Lower leg skin (tissue), 4 donors: ENCODE data around the gene LILRA2. TPM values are rescaled to one million over a fixed set of nuclear protein-coding genes. Genes with fewer than 3 reads are reported as not detected.
"Not testable (repeated sequence)": the region's sequence is repeated elsewhere in the genome, so short reads cannot be mapped to it uniquely, and the experiment has no call there.

Source experiments
- DNase-seq, 2 donors: peaks; one replicate each; pipeline ENCODE4 v3.0.0-alpha.2; 2019; ENCODE audit warnings: low spot score in 2 of 2
- H3K4me3 ChIP-seq: fragments of 200-600 bp; sonication (generic); 2 replicates; pipeline ENCODE4 v1.5.1; 2017; ENCODE audit warnings: mild to moderate bottlenecking, low read depth; ENCODE audit not compliant: poor library complexity, severe bottlenecking
- CTCF ChIP-seq, 3 donors: fragments of 450-650 bp; IDR thresholded peaks; one replicate each; pipeline ENCODE4 v1.5.1; 2016; ENCODE audit warnings: antibody characterized with exemption in 3 of 3, mild to moderate bottlenecking in 3 of 3, moderate library complexity in 2 of 3
- POLR2A ChIP-seq, 2 donors: fragments of 450-650 bp; IDR thresholded peaks; one replicate each; pipeline ENCODE4 v1.6.1; 2016 to 2017; ENCODE audit warnings: antibody characterized with exemption in 2 of 2, mild to moderate bottlenecking in 1 of 2, moderate library complexity in 1 of 2
- WGBS, 2 donors: methylation state at CpG; one replicate each; pipeline ENCODE4 v1.1.5; 2018; 5-methylcytosine and 5-hydroxymethylcytosine counted together
- intact Hi-C: fragments of 100-400 bp; cut with DNase I; formaldehyde crosslinking; loops from one replicate; pipeline ENCODE4 v1.15.0; 2023; ENCODE audit warnings: low total_unique reads
- total RNA-seq, 4 donors: library from RNA; depleted of rRNA; stranded (reverse); fragments of >200 nt; gene quantifications; one replicate each; pipeline ENCODE4 v1.1.0, GENCODE V29; 2016

The LILRA2 gene
- total RNA-seq, 4 donors from 2014 or later: 0.17 to 1.8 (median 0.93) TPM; not detected in 1

DNA sequence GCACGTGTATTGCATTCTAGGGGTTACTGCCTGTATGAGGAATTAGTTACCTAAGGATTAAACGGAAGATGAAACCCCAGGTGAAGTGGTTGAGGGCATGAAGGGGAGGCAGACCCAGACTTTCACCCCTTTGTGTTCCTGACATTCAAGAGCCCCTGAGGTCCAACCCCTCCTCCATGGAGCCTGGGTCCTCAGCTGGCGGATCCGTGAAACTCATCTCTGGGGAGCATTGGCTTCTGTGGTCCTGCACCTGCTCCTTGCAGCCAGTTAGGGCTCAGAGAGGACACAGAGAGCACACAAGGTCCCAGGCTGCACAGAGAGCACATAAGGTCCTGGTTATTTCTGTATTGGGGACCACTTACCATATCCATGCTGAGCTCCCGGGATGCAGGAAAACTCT, 12.8 kb downstream of the LILRA2 start:
- no peak overlapping the region for H3K4me3 ChIP-seq
- DNase-seq: peak in 1 of 2 donors; percentile 36
- TF ChIP-seq CTCF (IDR thresholded peaks at IDR 0.05) (no peak), POLR2A (IDR thresholded peaks at IDR 0.05) (no peak)
- intact Hi-C loops: no loop called here
- WGBS, 2 donors: 73 to 80% methylated on average over 5 of the region's 5 CpGs

- WGBS, 2 donors: 66 to 72% methylated on average over 7 of the region's 7 CpGs
- DNase-seq: peak in 1 of 2 donors; percentile 71
- TF ChIP-seq POLR2A (IDR thresholded peaks at IDR 0.05) (no peak), CTCF (IDR thresholded peaks at IDR 0.05) (no peak)
- H3K4me3 ChIP-seq: no peak overlapping the region
- intact Hi-C loops: no loop called here
These were observed 13.4 kb downstream of the LILRA2 start for GRCh38 chr19:54587026-54587425.

- peak in 1 of 2 donors; percentile 49 for DNase-seq
- intact Hi-C loops, H3K4me3 ChIP-seq: not testable (repeated sequence)
- WGBS, 2 donors: 58 to 73% methylated on average over 6 of the region's 6 CpGs
These were observed 19.9 kb downstream of the LILRA2 start, which contains the start of gene LILRA1 for GRCh38 chr19:54593445-54593844. TSS of gene LILRA1 (plus strand) at chr19:54593632. CDS start at chr19:54594245, 613 bp downstream.

GRCh38 chr19:54593931-54594626, 20.5 kb downstream of the LILRA2 start:
- intact Hi-C loops, H3K4me3 ChIP-seq: not testable (repeated sequence)
- WGBS, 2 donors: 44 to 68% methylated on average over 6 to 9 of the region's 9 CpGs
- peak in 1 of 2 donors; percentile 54 for DNase-seq

DNA sequence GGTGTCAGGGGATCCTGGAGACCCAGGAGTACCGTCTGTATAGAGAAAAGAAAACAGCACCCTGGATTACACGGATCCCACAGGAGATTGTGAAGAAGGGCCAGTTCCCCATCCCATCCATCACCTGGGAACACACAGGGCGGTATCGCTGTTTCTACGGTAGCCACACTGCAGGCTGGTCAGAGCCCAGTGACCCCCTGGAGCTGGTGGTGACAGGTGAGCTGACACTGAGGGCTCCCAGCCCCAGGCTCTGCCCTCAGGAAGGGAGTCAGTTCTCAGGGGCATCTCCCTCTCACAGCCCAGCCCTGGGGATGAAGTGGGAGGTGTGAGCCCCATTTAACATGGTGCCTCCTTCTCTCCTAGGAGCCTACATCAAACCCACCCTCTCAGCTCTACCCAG, 21.1 kb downstream of the LILRA2 start:
- intact Hi-C loops: no loop called here
- peak in 1 of 2 donors; percentile 17 for DNase-seq
- H3K4me3 ChIP-seq: no peak overlapping the region
- TF ChIP-seq CTCF (IDR thresholded peaks at IDR 0.05): no peak
- no peak for TF ChIP-seq POLR2A (IDR thresholded peaks at IDR 0.05)
- 89 to 95% methylated on average over 5 of the region's 5 CpGs for WGBS, 2 donors

DNA sequence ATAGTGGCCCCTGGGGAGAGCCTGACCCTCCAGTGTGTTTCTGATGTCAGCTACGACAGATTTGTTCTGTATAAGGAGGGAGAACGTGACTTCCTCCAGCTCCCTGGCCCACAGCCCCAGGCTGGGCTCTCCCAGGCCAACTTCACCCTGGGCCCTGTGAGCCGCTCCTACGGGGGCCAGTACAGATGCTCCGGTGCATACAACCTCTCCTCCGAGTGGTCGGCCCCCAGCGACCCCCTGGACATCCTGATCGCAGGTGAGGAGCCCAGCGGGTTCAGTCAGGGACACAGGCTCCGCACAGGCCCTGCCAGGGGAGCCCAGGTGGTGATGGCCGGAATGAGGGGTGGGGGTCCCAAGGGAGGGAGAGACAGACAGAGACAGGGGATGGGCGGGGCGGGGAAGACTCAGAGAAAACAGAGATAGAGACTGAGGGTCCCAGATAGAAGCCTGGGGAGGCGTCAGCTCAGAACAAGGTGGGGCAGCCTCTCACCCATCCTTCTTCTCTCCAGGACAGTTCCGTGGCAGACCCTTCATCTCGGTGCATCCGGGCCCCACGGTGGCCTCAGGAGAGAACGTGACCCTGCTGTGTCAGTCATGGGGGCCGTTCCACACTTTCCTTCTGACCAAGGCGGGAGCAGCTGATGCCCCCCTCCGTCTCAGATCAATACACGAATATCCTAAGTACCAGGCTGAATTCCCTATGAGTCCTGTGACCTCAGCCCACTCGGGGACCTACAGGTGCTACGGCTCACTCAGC, 22.3 kb downstream of the LILRA2 start:
- WGBS, 2 donors: 85 to 89% methylated on average over 26 of the region's 26 CpGs
- H3K4me3 ChIP-seq, intact Hi-C loops: not testable (repeated sequence)
- DNase-seq: peak in 1 of 2 donors; percentile 23

DNA sequence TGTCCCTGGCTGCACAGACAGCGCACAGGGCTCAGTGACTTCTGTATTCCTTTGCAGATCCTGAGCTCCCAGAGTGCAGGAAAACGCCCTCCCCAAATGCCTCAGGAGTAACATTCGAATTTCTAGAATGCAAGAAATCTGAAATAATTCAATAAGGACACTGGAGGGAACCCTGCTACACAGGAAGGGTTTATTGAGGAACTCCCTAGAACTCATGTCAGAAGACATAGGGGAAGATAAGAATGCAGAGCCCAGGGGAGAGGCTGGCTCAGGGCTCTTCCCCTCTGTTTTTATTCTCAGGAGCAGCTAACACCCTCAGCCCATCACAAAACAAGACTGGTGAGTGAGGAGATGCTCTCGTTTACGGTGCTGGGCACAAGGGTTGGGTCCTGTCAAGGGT, 26.6 kb downstream of the LILRA2 start:
- peak in 1 of 2 donors; percentile 63 for DNase-seq
- TF ChIP-seq POLR2A (IDR thresholded peaks at IDR 0.05) (no peak), CTCF (IDR thresholded peaks at IDR 0.05) (no peak)
- intact Hi-C loops: no loop called here
- WGBS, 2 donors: 74 to 80% methylated on average over 5 of the region's 5 CpGs
- H3K4me3 ChIP-seq: no peak overlapping the region
